ENCODE data around the gene SYT1.

The SYT1 gene

GRCh38 chr12:79053394-79053793, 188.8 kb downstream of the SYT1 start:
- TF ChIP-seq CTCF (IDR thresholded peaks at IDR 0.05; ENCODE audit: low read depth, low read length) = no peak

GRCh38 chr12:79055926-79056674, 191.5 kb downstream of the SYT1 start:
- TF ChIP-seq CTCF (IDR thresholded peaks at IDR 0.05; ENCODE audit: low read depth, low read length) = no peak
- DNase-seq (ENCODE audit: extremely low read depth, low read depth) = no peak

More at GRCh38 chr12:79053394-79053793, 188.8 kb downstream of the SYT1 start:
- no peak for DNase-seq (ENCODE audit: extremely low read depth, low read depth)

- DNase-seq (ENCODE audit: extremely low read depth, low read depth) = no peak
- TF ChIP-seq CTCF (IDR thresholded peaks at IDR 0.05; ENCODE audit: low read depth, low read length) = no peak
These were observed 192.2 kb downstream of the SYT1 start for GRCh38 chr12:79056775-79057174.

- no peak for DNase-seq (ENCODE audit: extremely low read depth, low read depth)
- TF ChIP-seq CTCF (IDR thresholded peaks at IDR 0.05; ENCODE audit: low read depth, low read length) = no peak
These were observed 193.0 kb downstream of the SYT1 start for GRCh38 chr12:79057540-79057939.

GRCh38 chr12:79058342-79058741, 193.8 kb downstream of the SYT1 start:
- TF ChIP-seq CTCF (IDR thresholded peaks at IDR 0.05; ENCODE audit: low read depth, low read length) = no peak
- DNase-seq (ENCODE audit: extremely low read depth, low read depth) = no peak

- no peak for DNase-seq (ENCODE audit: extremely low read depth, low read depth)
- no peak for TF ChIP-seq CTCF (IDR thresholded peaks at IDR 0.05; ENCODE audit: low read depth, low read length)
These were observed 195.0 kb downstream of the SYT1 start for GRCh38 chr12:79059557-79059956.

- no peak for DNase-seq (ENCODE audit: extremely low read depth, low read depth)
- TF ChIP-seq CTCF (IDR thresholded peaks at IDR 0.05; ENCODE audit: low read depth, low read length) = no peak
These were observed 198.7 kb downstream of the SYT1 start for GRCh38 chr12:79063258-79063657.

Data from AG09319 (cell line).